ENCODE measurements around the gene SPOCK2.

The SPOCK2 gene

GRCh38 chr10:72086466-72087391 lies 1.6 kb downstream of the SPOCK2 start:
- no peak for DNase-seq (ENCODE audit: extremely low spot score)
- POLR2A ChIA-PET = no interaction called here
- no peak for TF ChIP-seq TARDBP (IDR thresholded peaks at IDR 0.05)
- no peak for TF ChIP-seq L3MBTL2 (conservative IDR thresholded peaks at IDR 0.05)
- no peak for TF ChIP-seq BHLHE40 (IDR thresholded peaks at IDR 0.05; ENCODE audit: borderline replicate concordance)
- TF ChIP-seq HDGF (IDR thresholded peaks at IDR 0.05; ENCODE audit: borderline replicate concordance) = no peak
- no peak for TF ChIP-seq CTBP1 (IDR thresholded peaks at IDR 0.05; ENCODE audit: borderline replicate concordance)
- TF ChIP-seq LEF1 (IDR thresholded peaks at IDR 0.05; ENCODE audit: borderline replicate concordance) = no peak
- CTCF ChIA-PET = no interaction called here

DNA sequence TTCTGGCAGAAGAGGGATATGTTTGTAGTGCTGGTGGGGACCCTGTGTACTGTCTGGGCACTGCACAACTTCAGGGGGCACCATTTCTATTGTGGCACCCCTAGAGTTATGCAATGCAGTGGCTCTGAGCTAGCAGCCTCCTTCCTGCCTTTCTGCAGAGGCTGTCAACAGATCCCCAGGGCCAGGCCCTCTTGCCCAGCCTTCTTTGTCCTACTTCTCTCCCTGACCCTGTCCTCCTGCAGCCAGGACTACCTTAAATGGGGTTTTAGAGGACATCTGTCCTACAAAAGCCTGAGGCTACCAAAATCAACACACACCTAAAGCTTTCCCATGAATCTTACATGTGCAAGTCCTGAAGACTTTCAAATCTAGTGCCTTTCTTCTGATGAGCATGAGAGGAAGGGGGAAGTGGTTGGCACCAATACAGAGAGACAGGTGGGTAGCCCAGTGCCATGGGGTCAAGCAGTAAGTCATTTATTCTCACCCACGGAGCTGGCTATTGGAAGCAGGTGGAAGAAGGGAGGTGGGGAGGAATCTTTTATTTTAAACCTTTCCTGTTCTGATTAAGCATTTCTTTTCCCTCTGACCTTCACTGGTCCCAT lies 2.4 kb downstream of the SPOCK2 start:
- POLR2A ChIA-PET = no interaction called here
- CTCF ChIA-PET = no interaction called here

DNA sequence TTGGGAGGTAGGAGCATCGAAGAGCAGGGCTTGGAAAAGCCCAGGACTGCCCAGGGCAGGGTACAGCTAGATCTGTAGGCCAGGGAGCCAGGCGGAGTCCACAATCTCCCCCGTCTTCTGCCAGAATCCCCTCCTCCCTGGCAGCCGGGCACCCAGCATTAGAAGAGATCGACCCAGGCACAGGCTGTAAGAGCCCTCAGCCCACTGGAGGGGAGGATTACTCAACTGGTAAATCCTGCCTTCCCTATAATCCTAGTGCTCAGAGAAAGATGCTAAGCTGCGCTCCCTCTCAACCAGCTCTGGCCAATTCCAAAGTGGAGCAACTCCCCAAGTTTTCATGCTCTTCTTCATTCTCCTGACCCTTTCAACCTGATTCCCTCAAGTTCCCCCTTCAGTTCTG lies 3.2 kb downstream of the SPOCK2 start:
- no peak for DNase-seq (ENCODE audit: extremely low spot score)
- POLR2A ChIA-PET = no interaction called here
- CTCF ChIA-PET = no interaction called here
- TF ChIP-seq ZNF384 (IDR thresholded peaks at IDR 0.05) (no peak), L3MBTL2 (conservative IDR thresholded peaks at IDR 0.05) (no peak), FOXA1 (IDR thresholded peaks at IDR 0.05) (no peak), ELF4 (IDR thresholded peaks at IDR 0.05) (no peak), NFRKB (IDR thresholded peaks at IDR 0.05) (no peak), HDGF (IDR thresholded peaks at IDR 0.05; ENCODE audit: borderline replicate concordance) (no peak), FOXK2 (IDR thresholded peaks at IDR 0.05) (no peak), BHLHE40 (IDR thresholded peaks at IDR 0.05; ENCODE audit: borderline replicate concordance) (no peak), FOXM1 (IDR thresholded peaks at IDR 0.05; ENCODE audit: borderline replicate concordance) (no peak)
- TF ChIP-seq, protein P1, sequence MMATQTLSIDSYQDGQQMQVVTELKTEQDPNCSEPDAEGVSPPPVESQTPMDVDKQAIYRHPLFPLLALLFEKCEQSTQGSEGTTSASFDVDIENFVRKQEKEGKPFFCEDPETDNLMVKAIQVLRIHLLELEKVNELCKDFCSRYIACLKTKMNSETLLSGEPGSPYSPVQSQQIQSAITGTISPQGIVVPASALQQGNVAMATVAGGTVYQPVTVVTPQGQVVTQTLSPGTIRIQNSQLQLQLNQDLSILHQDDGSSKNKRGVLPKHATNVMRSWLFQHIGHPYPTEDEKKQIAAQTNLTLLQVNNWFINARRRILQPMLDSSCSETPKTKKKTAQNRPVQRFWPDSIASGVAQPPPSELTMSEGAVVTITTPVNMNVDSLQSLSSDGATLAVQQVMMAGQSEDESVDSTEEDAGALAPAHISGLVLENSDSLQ (IDR thresholded peaks at IDR 0.05) = no peak

More for the DNA sequence above, 2.4 kb downstream of the SPOCK2 start:
- TF ChIP-seq FOXM1 (IDR thresholded peaks at IDR 0.05; ENCODE audit: borderline replicate concordance) (no peak), TARDBP (IDR thresholded peaks at IDR 0.05) (no peak), ARNT (IDR thresholded peaks at IDR 0.05) (no peak), BHLHE40 (IDR thresholded peaks at IDR 0.05; ENCODE audit: borderline replicate concordance) (no peak)
- TF ChIP-seq, protein P1 (IDR thresholded peaks at IDR 0.05) = no peak
- no peak for DNase-seq (ENCODE audit: extremely low spot score)

DNA sequence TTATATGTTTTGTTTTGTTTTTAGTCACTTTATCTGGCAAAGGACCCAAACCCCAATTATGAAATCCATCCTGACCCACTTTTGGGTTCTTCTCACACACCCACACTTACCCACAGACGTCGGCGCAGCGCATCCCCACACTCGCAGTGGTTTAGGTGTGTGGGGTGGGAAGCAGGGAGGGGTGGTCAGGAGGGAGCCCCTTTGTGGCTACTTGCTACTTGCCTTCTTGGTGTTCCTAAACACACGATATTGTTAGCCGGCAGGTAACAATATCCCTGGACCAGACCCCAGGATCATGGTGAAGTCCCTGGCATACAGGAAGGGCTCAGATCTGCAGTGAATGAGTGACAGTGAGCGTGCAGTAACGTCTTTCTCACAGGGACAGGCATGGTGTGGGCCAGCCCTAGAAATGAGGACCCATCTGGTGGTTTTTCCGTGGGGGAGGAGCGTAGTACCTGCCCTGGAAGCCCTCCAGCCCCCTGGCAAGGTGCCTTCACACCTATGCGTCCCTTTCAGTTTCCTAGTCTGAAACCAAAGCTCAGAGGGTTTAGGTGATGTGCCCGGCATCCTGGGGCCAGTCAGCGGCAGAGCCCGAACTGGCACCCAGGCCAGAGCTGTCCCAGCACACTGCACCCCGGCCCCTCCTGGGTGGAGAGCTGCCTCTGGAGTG lies 4.4 kb downstream of the SPOCK2 start:
- ChIA-PET CTCF (no interaction called here), POLR2A (interaction anchor here (0.6 kb wide), 1 partner anchor 15 kb away, joined by 3 read pairs; no protein-coding TSS in a partner anchor)
- no peak for DNase-seq (ENCODE audit: extremely low spot score)
- TF ChIP-seq CTBP1 (IDR thresholded peaks at IDR 0.05; ENCODE audit: borderline replicate concordance) = no peak
- no peak for TF ChIP-seq FOXM1 (IDR thresholded peaks at IDR 0.05; ENCODE audit: borderline replicate concordance)
- no peak for TF ChIP-seq FOXA1 (IDR thresholded peaks at IDR 0.05)

GRCh38 chr10:72082856-72083789 lies 5.2 kb downstream of the SPOCK2 start:
- ChIA-PET POLR2A (interaction anchor here (0.6 kb wide), 1 partner anchor 16 kb away, joined by 3 read pairs; no protein-coding TSS in a partner anchor), CTCF (no interaction called here)
- TF ChIP-seq ZNF384 (IDR thresholded peaks at IDR 0.05) (no peak), FOXK2 (IDR thresholded peaks at IDR 0.05) (no peak), FOXM1 (IDR thresholded peaks at IDR 0.05; ENCODE audit: borderline replicate concordance) (no peak), FOXA1 (IDR thresholded peaks at IDR 0.05) (no peak), BHLHE40 (IDR thresholded peaks at IDR 0.05; ENCODE audit: borderline replicate concordance) (no peak), NFRKB (IDR thresholded peaks at IDR 0.05) (no peak)
- DNase-seq (ENCODE audit: extremely low spot score) = no peak

DNA sequence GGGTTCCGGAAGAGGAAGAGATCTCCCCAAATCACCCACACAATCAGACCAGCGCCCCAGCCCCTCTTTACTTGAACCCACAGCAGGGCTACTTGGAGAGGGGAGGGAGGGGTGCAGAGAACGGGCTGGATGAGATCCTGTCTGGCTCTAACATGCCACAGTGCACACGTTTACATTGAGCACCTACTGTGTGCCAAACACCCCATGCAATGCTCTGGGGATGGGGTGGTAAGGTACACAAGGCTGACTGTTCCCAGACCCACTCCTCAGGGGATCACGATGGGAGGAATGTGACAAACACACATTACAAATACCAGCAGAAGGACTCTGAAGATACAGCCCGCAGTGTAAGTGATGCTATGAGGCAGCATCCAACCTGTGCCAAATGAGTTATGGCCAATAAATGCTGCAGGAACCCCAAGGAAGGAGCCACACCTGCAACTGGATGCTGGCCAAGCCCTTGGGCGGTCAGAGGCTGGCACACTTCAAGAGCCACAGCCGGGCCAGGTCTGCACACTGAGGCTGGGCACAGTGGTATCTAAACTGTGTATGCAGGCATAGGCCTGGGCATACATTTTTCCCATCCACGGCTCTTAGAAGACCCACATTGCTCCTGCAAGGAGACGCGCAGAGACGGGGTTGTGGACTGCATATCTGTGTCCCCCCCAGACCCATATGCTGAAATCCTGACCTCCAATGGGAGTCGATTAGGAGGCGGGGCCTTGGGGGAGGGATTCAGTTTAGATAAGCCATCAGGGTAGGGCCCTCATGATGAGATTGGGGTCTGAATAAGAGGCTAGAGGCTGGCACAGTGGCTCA lies 6.4 kb downstream of the SPOCK2 start:
- no peak for TF ChIP-seq FOXM1 (IDR thresholded peaks at IDR 0.05; ENCODE audit: borderline replicate concordance)
- no peak for TF ChIP-seq HDGF (IDR thresholded peaks at IDR 0.05; ENCODE audit: borderline replicate concordance)
- TF ChIP-seq, protein P1 (IDR thresholded peaks at IDR 0.05) = no peak
- no peak for TF ChIP-seq SP1 (IDR thresholded peaks at IDR 0.05)
- no peak for TF ChIP-seq BHLHE40 (IDR thresholded peaks at IDR 0.05; ENCODE audit: borderline replicate concordance)
- no peak for TF ChIP-seq ARNT (IDR thresholded peaks at IDR 0.05)
- TF ChIP-seq CTBP1 (IDR thresholded peaks at IDR 0.05; ENCODE audit: borderline replicate concordance) = no peak
- no peak for DNase-seq (ENCODE audit: extremely low spot score)
- ChIA-PET POLR2A (no interaction called here), CTCF (no interaction called here)

Measured in HEK293T (cell line).